Bronchial epithelial cell (primary cell): ENCODE data around the gene TMEM59. TPM values are rescaled to one million over a fixed set of nuclear protein-coding genes. Genes with fewer than 3 reads are reported as not detected.
A peak's percentile ranks its signal among the peaks of the same experiment; 100 is the strongest.

Source experiments
- DNase-seq: peaks from one replicate; pipeline ENCODE4 v3.0.0-alpha.2; 2010; ENCODE audit warnings: low read depth
- FAIRE-seq: peaks from 2 replicates; lab custom pipeline; 2011; peaks lifted over from hg19 to GRCh38; lab: Jason Lieb, UNC
- H3K27me3 ChIP-seq: 2 replicates; pipeline ENCODE4 v1.5.1; 2011; ENCODE audit warnings: low read length; ENCODE audit not compliant: control insufficient read depth, insufficient read depth
- H3K36me3 ChIP-seq: 2 replicates; pipeline ENCODE4 v1.5.1; 2011; ENCODE audit warnings: low read length; ENCODE audit not compliant: control insufficient read depth, insufficient read depth
- H3K4me3 ChIP-seq: 2 replicates; pipeline ENCODE4 v1.5.1; 2011; ENCODE audit warnings: mild to moderate bottlenecking, low read depth, low read length, control low read depth
- CTCF ChIP-seq: IDR thresholded peaks from 2 replicates; pipeline ENCODE4 v1.5.1; 2011; ENCODE audit warnings: mild to moderate bottlenecking, moderate library complexity, low read length, control low read depth, inconsistent platforms; ENCODE audit not compliant: insufficient read depth, severe bottlenecking
- total RNA-seq: library from RNA; depleted of rRNA; stranded (reverse); fragments of >200 nt; gene quantifications from 2 replicates; pipeline ENCODE4 v1.2.1, GENCODE V29; 2014

Gene TMEM59
- total RNA-seq, 1 donor from 2014 or later = 191 TPM

GRCh38 chr1:53987880-53988279 lies 65.1 kb downstream of the TMEM59 start:
- Histone ChIP-seq H3K4me3 (no peak overlapping the region), H3K27me3 (no peaks in the 10 kb centered on the region), H3K36me3 (no peaks in the 10 kb centered on the region)
- FAIRE-seq (no peak), DNase-seq (no peak)
- TF ChIP-seq CTCF = no peak

- TF ChIP-seq CTCF = no peak
- no peak overlapping the region for H3K4me3 ChIP-seq
- H3K36me3 ChIP-seq = no peaks in the 10 kb centered on the region
- DNase-seq = no peak
- H3K27me3 ChIP-seq = no peaks in the 10 kb centered on the region
- no peak for FAIRE-seq
These were observed 66.5 kb downstream of the TMEM59 start for GRCh38 chr1:53986458-53986857.

- Histone ChIP-seq H3K36me3 (no peaks in the 10 kb centered on the region), H3K27me3 (no peaks in the 10 kb centered on the region), H3K4me3 (no peak overlapping the region)
- DNase-seq (no peak), FAIRE-seq (no peak)
- no peak for TF ChIP-seq CTCF
These were observed 68.3 kb downstream of the TMEM59 start for GRCh38 chr1:53984726-53985125.

- H3K4me3 ChIP-seq = no peak overlapping the region
- FAIRE-seq = no peak
- DNase-seq = no peak
These were observed 70.3 kb downstream of the TMEM59 start for GRCh38 chr1:53982763-53983104.

GRCh38 chr1:53982034-53982762 lies 70.8 kb downstream of the TMEM59 start:
- H3K27me3 ChIP-seq = no peaks in the 10 kb centered on the region
- no peak for TF ChIP-seq CTCF
- no peaks in the 10 kb centered on the region for H3K36me3 ChIP-seq
- DNase-seq (no peak), FAIRE-seq (no peak)
- peak overlapping the region; percentile 16 for H3K4me3 ChIP-seq

More at GRCh38 chr1:53982763-53983104, 70.3 kb downstream of the TMEM59 start:
- no peaks in the 10 kb centered on the region for H3K36me3 ChIP-seq
- no peaks in the 10 kb centered on the region for H3K27me3 ChIP-seq
- no peak for TF ChIP-seq CTCF

GRCh38 chr1:53981220-53981619 lies 71.8 kb downstream of the TMEM59 start:
- FAIRE-seq = no peak

More at GRCh38 chr1:53981220-53981619, 71.8 kb downstream of the TMEM59 start:
- no peak for TF ChIP-seq CTCF
- Histone ChIP-seq H3K36me3 (peaks cover 1% of the 10 kb centered on the region), H3K4me3 (no peak overlapping the region), H3K27me3 (no peaks in the 10 kb centered on the region)
- no peak for DNase-seq
